ENCODE measurements around the gene VPS45. TPM values are rescaled to one million over a fixed set of nuclear protein-coding genes. Genes with fewer than 3 reads are reported as not detected.

The VPS45 gene
- 20.5 and 30.6 TPM in 2 replicates for total RNA-seq

DNA sequence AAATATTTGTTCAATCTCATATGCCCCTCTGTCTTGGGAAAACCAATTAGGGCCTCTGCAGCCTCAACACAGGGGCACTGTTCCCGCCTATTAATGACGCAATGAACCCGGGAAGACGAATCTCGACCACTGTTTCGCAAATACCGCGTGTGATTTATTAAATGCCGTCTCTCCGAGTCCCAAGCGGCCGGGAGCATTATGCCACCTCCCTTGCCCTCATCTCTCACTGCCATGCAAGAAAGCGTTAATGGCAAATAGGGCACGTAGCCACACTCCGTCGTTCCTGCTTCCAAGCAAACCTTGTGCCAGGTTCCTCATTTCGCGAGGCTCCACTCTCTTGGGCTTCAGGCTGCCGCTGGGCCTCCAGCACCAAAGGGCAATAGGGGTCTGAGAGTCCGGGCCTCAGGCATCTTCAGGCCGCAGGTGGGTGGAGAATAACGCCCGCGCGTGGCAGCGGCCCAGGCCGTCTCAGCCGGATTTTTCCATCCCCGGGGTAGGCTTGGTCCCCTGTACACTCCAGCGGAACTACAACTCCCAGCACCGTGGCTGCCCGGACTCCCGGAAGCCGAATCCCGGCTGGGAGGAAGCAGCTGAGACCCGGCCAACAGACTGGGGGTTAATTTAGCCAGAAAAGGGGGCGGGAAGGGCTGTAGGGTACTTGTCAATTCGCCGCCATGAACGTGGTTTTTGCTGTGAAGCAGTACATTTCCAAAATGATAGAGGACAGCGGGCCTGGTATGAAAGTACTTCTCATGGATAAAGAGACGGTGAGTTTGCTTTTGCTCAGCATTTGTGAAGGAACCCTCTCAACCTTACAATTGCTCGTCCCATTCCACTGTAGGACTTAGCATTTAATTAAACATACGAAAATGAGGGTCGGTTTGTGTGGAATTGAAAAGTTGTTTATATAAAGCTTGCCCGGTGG is at the start of gene VPS45:
VPS45 (plus strand) TSS at position 593 of the 925 bp plus-strand sequence; CDS start at position 675, 82 bp downstream.

GRCh38 chr1:150149271-150150132 is 81.9 kb downstream of the VPS45 start, which contains the start of gene PLEKHO1:
PLEKHO1 (plus strand) TSS chr1:150149916; CDS start chr1:150150258, 342 bp downstream.

Other genes starting within 250 kb of the VPS45 start
- 11.3 and 25.0 TPM in 2 replicates for gene BOLA1, start 168.2 kb upstream of the VPS45 start, total RNA-seq
- 0.93 and 1.2 TPM in 2 replicates for gene SV2A, start 149.9 kb upstream of the VPS45 start, total RNA-seq
- 10.3 and 14.0 TPM in 2 replicates for gene SF3B4, start 140.0 kb upstream of the VPS45 start, total RNA-seq
- gene MTMR11, start 130.9 kb upstream of the VPS45 start, total RNA-seq = 1.7 and 3.7 TPM in 2 replicates
- 8.0 and 9.3 TPM in 2 replicates for gene OTUD7B, start 57.0 kb upstream of the VPS45 start, total RNA-seq
- gene PLEKHO1, start 82.1 kb downstream of the VPS45 start, total RNA-seq = 85.1 and 90.5 TPM in 2 replicates
- 23.8 and 25.1 TPM in 2 replicates for gene ANP32E, start 168.3 kb downstream of the VPS45 start, total RNA-seq
- gene CA14, start 190.0 kb downstream of the VPS45 start, total RNA-seq = not detected in 2 replicates
- gene APH1A, start 201.2 kb downstream of the VPS45 start, total RNA-seq = 146 and 148 TPM in 2 replicates
- 45.0 and 60.8 TPM in 2 replicates for gene C1orf54, start 205.0 kb downstream of the VPS45 start, total RNA-seq
- 0.60 and 1.1 TPM in 2 replicates for gene CIART, start 214.8 kb downstream of the VPS45 start, total RNA-seq
- 44.3 and 55.1 TPM in 2 replicates for gene MRPS21, start 226.1 kb downstream of the VPS45 start, total RNA-seq